DMS 273 (cell line): ENCODE data around the gene POU5F1.

ENCODE experiments used
- DNase-seq: peaks from one replicate; lab custom pipeline; 2025; ENCODE audit not compliant: unreplicated experiment; lab: John Stamatoyannopoulos, UW

Gene POU5F1

DNA sequence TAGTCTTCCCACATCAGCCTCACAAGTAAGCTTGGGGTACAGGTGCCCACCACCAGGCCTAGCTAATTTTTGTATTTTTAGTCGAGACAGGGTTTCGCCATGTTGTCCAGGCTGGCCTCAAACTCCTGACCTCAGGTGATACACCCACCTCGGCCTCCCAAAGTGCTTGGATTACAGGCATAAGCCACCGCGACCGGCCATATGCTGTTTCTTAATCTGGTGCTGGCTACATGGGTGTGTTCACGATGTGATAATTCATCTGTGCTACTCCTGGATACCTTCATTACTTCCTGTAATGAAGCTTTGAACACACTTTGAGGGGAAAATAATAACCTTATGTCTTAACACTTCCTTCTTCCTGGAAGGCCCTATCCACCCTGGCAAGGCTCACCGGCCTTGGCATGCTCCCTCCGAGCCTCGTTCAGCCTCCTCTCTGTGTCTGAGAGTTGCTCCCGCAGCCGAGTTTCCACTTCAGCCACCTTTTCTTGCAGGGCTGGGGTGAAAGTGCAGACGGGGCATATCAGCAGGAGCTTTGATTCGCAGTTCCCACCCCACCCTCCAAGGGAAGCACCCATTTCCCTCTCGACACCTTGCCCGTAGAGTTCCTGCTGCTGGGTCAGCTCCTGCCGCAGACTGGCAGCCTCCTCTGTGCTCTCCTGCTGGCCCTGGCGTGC, 26.0 kb downstream of the POU5F1 start:
- DNase-seq, result no peak

DNA sequence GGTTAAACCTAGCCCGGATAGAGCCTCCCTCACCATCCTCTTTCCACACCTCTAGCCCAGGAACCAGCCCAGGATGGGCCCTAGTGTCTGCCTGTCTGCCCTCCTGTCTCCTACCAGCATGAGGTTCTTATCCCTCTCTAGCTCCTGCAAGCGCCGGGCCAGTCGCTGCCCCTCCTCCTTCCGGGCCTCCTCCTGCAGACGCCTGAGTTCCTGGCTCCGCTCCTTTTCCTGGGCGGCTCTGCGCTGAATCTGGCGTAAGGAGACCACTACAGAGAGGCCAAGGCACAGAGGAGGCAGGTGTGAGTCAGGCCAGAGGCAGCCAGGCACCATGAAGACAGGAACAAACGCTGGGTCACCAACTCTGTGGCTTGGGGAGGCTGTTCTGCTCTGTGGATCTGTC, 27.3 kb downstream of the POU5F1 start:
- DNase-seq, result no peak

DNA sequence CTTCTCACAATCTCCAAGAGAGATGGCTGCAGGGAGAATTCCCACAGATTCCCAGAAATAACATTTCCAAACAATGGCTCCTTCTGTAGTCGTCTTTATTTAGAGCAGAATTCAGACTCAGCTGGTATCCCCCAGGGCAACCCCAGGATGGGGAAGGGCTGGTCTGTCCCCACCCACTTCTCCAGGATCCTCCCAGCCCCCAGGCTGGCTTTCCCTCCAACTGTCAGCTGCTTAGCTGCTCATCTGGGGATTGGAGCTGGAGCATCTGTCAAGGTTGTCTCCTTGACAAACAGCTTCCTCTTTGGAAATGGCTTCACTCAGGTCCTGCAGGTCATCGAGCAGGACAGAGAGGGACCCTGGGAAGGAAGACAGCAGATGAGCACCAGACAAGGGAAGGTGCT, 28.1 kb downstream of the POU5F1 start:
- peak; percentile 14 for DNase-seq

DNA sequence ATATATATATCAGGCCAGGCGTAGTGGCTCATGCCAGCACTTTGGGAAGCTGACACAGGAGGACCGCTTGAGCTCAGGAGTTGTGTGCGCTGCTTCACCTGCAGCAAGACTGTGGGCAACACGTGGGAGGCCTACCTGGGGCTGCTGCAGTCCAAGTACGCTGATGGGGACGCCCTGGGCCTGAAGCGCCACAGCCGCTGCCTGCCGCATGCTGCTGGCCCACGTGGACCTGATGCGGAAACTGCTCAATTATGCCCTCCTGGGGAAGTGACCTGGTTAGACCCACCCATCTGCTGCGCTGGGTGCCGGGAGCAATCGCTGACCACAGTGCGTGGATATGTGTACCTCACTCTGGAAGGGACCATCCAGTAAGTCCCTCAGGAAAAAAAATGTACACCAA, 29.8 kb downstream of the POU5F1 start:
- DNase-seq, result no peak

DNA sequence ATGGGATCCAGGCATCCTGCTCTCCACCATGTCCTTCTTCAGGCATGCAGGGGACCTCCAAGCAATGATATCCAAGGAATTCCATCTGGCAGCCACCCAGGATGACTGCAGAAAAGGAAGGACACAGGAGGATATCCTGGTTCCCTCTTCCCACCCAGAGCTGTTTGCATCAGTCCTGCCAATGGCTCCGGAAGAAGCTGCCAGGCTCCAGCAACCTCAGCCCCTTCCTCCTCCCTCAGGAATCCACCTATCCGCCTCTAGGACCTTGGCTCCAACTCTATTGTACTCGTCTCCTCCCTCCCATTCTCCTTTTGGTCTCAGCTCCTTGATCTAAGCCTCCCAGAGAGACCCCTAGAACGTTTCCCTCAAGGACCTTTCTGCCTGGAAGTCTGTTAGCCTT, 30.9 kb downstream of the POU5F1 start:
- no peak for DNase-seq

DNA sequence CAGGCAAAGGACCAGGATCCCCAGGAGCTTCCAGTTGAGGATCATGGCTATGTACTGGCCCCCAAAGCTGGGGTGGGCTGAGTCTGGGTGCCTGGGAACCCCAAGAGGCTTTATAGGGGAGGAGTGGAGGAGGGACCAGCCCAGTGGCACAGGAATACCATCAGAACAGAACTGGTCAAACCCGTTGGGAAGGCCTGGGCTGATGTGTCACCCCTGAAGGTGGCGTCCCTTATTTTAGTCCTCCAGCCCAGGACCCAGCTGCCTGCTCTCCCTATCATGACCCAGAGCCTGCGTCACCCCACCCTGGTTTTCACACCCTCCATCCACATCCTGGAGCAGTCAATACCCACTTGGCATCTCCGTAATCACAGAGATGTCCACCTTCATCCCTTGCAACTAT, 31.5 kb downstream of the POU5F1 start, which contains the start of gene PSORS1C2:
Gene PSORS1C2, minus strand, starts transcription at position 85 of the 400 bp plus-strand sequence. Its CDS starts 40 bp downstream, at position 45.
- DNase-seq, result no peak

DNA sequence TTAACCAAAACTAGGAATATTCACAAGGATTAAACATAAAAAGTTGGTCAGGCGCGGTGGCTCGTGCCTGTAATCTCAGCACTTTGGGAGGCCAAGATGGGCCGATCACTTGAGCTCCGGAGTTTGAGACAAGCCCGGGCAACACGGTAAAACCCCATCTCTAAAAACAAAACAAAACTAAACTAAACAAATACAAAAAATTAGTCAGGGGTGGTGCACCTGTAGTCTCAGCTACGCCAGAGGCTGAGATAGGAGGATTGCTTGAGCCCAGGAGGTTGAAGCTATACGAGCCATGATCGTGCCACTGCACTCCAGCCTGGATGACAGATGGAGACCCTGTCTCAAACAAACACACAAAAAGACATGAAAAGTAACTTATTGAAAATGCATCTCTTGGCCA, 34.8 kb downstream of the POU5F1 start:
- no peak for DNase-seq

DNA sequence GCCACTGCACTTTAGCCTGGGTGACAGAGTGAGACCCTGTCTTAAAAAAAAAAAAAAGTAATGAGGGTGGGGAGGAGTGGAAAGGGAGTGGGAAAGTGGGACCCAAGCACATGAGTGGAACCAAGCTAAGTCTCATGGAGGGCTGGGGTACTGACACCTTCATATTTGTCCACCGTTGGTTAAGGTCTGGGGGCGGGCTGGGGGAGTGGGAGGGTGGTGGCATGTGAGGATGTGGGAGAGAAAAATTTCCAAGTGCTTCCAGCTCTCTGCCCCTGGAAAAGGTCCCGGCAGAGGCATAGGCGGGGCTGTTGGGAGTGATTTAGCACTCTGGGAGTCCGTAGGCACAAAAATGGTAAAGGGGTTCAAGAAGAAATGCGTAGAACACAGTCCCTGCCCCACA, 37.7 kb downstream of the POU5F1 start:
- no peak for DNase-seq

DNA sequence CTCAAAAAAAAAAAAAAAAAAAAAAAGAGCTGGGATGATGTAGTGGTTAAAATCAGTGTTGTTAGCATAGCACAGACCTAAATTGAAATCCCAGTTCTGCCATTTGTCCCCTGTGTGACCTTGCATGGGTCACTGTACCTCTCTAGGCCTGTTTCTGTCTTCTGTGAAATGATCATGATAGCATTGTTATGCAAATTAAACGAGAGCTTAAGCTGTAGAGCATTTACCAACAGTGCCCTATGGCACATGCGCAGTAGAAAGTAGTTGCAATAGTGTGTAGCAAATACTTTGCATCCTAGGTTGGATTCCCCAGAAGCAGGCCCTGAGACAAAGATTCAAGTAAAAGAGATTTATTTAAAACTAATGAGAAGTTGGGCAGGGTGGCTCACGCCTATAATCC, 38.9 kb downstream of the POU5F1 start:
- DNase-seq, result no peak

DNA sequence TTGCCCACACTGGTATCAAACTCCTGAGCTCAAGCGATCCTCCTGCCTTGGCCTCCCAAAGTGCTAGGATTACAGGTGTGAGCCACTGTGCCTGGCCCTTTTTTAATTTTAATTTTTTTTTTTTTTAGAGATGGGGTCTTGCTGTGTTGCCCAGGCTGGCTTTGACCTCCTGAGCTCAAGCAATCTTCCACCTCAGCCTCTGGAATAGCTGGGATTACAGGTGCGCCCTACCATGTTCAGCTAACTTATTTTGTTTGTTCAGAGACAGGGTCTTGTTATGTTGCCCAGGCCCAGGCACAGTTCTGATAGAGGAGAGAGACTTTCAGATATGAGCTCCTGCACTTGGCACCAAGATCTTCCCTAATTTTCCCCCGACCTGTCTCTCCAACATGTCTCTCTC, 39.7 kb downstream of the POU5F1 start:
- DNase-seq, result no peak

DNA sequence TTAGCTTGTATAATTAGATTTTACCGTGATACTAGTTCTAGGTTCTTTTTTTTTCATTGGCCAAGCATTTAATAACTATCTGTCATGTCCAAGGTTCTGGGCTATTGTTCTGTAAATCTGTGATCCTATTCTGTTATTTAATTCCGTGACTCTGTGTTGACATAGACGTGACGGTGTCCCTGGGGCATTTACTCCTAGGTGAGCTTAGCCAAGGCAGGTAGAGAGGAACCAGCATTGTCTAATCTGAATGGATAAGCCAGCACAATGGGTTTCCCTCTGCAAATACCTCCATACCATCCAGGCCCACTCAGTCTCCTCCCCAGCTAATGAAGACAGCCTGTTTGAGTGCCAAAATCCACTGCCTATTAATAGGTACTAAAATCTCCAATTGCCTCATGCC, 41.4 kb downstream of the POU5F1 start:
- DNase-seq, result no peak

DNA sequence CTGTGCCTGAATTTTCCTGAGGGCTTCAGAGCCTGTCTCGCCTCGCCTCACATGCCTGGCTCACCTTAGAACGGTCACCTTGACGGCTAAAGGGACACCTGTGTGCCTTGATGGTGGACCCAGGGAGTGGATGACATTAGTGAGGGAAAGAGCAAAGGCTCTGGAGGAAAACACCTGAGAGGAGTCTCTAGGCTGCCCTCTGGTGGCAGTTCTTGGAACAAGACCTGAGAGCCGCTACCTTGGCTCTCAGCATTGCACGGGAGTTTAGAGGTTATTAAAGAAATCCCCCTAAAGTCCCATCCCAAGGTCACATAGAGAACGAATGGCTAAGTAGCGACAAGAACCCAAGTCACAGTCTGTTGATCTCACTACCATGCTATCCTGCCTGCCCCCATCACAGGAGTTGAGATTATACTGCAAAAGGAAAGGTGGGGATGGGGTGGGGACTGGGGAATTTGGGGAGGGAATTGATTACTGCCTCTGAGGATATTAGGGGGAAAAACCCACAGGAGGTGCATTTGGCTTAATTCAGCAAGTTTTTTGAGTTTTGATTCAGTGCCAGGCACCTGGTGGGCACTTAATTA, 42.3 kb downstream of the POU5F1 start:
- peak; percentile 73 for DNase-seq

DNA sequence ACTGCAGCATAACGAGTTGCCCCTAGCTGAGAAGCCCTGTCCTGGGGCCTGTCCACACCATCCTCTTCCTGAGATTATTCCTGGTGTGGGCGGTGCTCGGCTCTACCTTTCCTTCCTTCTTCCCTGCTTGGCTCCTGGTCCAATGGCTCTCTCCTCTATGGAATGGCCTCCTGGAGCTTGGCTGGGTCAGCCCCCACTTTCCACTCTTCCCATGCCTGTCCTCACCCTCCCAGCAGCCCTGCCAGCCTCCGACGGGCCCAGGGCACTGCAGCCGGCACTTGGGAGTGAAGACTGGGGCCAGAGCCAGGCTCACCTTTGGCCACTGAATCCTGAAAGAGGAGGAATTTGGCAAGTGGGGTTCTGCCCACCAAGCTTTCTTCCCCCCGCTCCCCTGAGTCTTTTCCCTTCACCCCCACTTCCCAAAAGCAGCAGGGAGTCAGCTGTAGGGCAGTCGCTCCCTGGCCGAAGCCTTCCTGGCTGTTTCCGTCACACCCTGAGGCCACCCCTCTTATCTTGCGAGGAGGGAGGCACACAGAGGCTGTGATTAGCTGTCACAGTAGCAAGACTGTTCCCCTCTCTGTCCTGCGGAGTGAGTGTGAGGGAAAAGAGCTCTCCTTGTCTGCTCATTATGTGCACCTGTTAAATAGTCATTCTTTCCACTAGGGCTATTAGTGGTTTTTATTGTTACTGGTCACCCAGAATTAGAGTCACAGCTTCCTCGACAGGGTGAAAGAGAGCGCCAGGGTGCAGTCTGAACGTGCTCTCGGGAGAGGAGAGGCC, 43.9 kb downstream of the POU5F1 start:
- no peak for DNase-seq

DNA sequence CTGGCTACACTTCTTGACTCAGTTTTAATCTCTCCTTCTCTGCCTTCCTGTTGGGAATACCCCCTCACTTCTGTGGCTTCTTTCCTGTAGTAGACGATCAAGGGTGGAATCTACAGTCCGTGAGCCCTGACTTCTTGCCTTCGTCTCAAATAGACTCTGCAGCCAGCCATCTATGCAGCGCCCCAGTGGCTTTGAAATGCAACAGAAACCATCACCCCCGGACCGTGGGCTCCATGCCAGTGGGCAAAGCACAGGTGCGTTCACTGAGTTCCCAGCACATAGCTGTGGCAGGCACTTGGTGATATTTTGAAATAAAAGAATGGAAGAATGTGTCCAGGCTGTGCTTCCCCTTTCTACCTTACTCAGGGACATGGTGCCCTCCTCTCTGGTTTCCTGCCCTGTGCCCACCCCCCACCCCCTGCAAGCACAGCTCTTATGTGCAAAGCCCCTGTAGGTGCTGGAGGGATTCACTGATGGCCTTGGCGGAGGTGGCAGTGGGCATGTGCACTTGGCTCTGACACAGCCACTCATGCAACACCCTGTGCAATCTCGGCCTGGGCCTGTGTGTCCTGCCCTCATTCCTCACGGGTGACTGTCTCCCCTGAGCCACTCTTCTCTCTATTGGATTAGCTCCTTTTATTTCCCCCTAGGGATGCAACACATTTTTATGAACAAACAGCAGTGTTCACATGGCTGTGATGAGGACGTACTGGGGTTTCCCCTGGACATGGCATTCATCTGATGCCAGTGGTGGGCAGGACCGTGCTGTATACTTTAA, 44.7 kb downstream of the POU5F1 start:
- DNase-seq, result no peak

DNA sequence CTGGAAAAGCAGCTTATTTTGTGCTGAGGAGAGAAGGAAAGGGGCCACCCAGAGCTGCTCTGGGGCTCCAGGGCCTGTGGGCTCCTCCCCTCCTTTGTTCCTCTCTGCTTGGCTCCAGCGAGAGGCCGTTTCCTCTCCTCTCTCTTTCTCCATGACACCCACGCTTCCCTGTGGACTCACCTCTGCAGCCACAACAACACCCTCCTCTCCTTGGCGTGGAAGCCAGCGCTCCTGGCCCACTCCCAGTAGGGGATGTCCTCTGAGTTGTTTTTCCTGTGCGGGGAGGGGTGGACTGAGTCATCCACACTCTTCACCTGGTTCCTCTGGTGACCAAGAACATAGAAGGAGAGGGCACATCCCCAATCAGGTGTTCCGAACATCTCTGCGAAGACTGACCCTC, 45.3 kb downstream of the POU5F1 start:
- DNase-seq, result no peak

DNA sequence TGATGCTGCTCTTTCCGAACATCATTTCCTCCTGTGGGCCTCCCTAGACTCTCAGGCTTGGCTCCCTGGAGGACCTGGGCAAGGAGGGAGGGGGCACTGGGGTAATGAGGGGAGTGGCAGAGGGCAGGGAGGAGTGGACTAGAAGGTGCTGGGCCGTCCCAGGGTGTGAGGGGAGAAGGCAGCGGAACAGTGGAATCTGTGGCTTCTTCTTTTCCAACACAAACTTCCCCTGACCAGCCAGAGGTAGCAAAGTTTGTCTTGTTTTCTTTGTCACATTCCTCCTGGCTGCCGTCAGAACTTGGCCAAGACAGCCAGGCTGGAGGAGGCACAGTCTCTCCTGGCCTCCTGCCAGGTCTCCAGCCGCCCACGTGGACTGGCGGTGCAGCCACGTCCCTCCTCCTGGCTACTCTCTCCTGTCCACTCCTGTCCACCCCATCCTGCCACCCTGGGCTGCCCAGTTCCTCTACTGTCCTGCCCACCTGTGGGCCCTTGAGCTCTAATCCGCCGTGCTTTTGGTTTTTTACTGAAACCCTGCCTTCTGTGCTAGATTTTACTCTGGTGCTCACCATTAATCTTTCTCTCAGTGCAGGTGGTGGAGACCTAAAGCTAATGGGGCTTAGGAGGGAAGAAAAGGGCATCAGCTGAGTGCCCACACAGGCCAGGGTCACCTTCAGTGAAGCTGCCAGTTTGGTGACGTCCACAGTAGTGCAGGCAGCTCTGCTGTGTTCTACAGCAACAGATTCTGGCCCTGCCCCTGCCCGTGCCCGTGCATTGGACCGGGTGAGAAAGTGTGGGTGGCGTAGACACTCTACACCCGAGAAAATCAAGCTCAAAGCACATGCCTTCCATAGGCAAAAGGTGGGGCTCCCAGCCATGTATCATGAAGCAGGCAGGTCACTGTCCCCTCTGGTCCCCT, 47.4 kb downstream of the POU5F1 start:
- DNase-seq, result peak; percentile 51

DNA sequence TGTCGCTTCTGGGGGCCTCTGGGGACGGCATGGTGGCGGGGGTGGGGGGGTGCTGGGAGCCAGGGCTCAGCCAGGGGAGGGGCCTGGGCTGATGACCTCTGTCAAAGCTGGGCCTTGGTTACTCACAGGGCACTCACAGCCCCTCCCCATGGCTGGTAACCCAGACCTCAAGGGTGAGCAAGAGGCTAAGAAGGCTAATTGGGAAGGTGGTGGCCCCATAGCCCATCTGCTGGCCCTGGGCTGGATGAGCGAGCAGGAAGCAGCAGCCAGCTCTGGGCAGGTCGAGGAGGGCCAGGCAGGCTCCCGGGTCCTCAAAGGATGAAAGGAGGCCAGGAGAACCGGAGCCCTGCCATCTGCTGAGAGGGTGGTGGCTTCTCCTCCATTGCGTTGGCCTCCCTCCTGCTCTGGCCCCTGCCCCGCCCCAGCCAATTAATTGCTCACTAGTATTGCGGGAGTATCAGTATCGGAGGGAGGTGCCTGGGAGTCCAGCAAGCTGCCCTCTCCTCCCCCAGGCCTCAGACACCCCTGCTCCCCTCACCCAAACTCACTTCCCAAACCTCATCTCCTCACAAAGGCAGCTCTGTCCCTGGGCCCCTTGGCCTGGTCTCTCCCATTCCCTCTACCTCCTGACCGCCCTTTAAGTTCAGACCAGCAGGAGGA, 49.2 kb downstream of the POU5F1 start:
- DNase-seq, result no peak

DNA sequence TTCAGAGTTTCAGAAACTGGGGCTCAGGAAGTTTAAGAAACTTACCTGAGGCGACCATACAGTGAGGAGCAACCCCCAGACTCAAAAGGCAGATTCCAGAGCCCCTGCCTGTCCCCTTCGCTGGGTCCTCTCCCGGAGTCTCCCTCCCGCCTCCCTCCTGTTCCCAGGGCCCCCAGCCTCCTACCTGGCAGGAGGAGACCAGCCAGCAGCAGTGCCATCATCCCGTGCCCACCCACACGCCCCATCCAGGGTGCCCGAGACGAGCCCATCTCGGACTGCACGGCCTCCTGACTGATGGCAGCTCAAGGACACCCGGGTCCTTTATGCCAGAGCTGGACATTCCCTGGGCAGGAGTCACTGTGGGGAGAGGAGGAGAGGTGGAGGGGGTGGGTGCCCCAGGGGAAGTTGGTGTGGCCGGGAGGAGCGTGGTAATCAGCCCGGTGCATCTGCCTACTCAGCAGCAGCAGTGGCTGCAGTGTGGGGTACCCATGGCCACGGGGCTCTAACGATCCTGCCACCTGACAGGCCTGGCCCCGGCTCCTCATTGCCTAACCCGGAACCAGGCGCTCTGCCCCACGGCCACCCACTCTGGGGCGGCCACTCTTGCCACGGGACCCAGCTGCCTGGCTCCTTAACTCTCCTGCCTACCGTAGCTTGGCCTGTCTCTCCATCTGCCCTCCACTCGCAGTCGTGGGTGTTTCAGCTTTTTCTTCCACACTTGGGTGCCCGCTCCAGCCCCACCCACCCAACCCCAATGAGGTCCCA, 50.1 kb downstream of the POU5F1 start, which contains the start of gene CDSN:
Gene CDSN, minus strand, starts transcription at position 296 of the 765 bp plus-strand sequence. Its CDS starts 27 bp downstream, at position 269.
- no peak for DNase-seq

DNA sequence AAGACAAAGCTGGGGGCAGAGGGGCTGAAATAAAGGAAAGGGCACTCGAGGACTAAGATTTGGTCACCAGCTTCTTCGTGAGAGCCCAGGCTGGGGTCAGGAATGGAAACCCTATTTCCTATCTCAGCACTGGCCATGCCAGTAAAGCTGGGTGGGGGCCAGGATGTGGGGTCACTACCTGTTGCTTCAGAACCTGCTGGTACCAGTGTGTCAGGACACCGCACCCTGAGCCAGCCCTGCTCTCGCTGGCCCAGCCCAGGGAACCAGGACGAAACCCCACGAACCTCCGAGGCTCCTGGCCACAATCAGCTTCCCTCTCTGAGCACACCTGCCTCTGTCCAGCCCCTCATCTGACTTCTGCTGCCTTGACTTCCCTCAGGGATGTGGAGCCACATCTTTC, 52.3 kb downstream of the POU5F1 start:
- no peak for DNase-seq
